B cell (primary cell): ENCODE data around the gene MAP3K6.

Experiments used
- EZH2 ChIP-seq: IDR thresholded peaks from 2 replicates; pipeline ENCODE4 v1.6.1; 2012; ENCODE audit warnings: borderline replicate concordance, low read depth, mild to moderate bottlenecking, moderate library complexity, low read length; ENCODE audit not compliant: insufficient read depth, poor library complexity, severe bottlenecking
- TF ChIP-seq, protein P1 (sequence below): fragments of 200-600 bp; IDR thresholded peaks from one replicate; pipeline ENCODE4 v1.8.0; 2022; ENCODE audit warnings: antibody characterized with exemption, mild to moderate bottlenecking

DNA sequence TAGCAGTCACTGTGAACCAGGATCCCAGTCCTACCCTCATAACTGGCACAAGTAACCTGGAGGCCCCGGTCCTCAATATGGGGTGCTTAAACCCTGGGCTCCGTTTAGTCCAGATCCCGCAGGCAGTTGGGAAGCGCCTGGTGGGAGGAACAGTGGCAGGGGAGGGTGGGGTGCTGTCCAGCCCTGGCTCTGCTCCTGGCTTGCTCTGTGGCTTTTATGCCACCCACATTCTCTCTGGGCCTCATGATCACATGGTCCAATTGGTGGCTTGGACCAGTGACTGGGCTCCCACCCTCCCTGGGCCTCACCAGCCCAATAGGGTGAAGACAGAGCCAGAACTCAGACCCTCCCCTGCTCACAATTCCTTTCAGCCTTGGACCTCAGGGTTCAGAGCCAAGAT, 13.5 kb upstream of the MAP3K6 start:
- TF ChIP-seq EZH2: no peak
- TF ChIP-seq, protein P1, sequence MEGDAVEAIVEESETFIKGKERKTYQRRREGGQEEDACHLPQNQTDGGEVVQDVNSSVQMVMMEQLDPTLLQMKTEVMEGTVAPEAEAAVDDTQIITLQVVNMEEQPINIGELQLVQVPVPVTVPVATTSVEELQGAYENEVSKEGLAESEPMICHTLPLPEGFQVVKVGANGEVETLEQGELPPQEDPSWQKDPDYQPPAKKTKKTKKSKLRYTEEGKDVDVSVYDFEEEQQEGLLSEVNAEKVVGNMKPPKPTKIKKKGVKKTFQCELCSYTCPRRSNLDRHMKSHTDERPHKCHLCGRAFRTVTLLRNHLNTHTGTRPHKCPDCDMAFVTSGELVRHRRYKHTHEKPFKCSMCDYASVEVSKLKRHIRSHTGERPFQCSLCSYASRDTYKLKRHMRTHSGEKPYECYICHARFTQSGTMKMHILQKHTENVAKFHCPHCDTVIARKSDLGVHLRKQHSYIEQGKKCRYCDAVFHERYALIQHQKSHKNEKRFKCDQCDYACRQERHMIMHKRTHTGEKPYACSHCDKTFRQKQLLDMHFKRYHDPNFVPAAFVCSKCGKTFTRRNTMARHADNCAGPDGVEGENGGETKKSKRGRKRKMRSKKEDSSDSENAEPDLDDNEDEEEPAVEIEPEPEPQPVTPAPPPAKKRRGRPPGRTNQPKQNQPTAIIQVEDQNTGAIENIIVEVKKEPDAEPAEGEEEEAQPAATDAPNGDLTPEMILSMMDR: no peak
